ENCODE results near the gene MSANTD4. TPM values are rescaled to one million over a fixed set of nuclear protein-coding genes. Genes with fewer than 3 reads are reported as not detected.
"Not testable (repeated sequence)": the region's sequence is repeated elsewhere in the genome, so short reads cannot be mapped to it uniquely, and the experiment has no call there.

The MSANTD4 gene
- total RNA-seq, 1 donor from 2014 or later, result 19.2 TPM

DNA sequence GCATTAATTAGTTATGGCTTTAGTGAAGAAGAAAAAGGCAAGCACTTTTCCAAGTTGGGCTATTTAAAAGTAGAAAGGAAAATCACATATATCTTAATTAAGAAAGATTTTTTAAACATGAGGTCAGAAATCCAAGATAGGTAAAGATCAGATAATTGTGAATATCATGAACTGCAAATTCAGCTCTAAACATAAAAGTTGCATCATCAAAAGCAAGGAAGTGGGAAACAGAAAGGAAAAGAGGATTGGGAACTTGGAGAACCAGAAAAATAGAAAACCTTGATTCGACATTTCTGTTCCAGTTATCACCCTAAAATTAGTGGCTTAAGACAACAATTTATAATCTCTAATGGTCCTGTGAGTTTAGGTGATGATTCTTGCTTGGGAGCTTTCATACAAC, 37.6 kb upstream of the MSANTD4 start:
- TF ChIP-seq, protein P1, sequence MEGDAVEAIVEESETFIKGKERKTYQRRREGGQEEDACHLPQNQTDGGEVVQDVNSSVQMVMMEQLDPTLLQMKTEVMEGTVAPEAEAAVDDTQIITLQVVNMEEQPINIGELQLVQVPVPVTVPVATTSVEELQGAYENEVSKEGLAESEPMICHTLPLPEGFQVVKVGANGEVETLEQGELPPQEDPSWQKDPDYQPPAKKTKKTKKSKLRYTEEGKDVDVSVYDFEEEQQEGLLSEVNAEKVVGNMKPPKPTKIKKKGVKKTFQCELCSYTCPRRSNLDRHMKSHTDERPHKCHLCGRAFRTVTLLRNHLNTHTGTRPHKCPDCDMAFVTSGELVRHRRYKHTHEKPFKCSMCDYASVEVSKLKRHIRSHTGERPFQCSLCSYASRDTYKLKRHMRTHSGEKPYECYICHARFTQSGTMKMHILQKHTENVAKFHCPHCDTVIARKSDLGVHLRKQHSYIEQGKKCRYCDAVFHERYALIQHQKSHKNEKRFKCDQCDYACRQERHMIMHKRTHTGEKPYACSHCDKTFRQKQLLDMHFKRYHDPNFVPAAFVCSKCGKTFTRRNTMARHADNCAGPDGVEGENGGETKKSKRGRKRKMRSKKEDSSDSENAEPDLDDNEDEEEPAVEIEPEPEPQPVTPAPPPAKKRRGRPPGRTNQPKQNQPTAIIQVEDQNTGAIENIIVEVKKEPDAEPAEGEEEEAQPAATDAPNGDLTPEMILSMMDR (IDR thresholded peaks at IDR 0.05; ENCODE audit: insufficient read depth, low read length, severe bottlenecking), result no peak
- no peak for DNase-seq (ENCODE audit: low read depth)
- Histone ChIP-seq H3K36me3 (ENCODE audit: control insufficient read depth, insufficient read depth, low read length) (no peaks in the 10 kb centered on the region), H3K27me3 (ENCODE audit: control insufficient read depth, insufficient read depth, low read length) (no peaks in the 10 kb centered on the region), H3K4me3 (ENCODE audit: low read depth, low read length) (no peak overlapping the region)
- FAIRE-seq, result no peak

DNA sequence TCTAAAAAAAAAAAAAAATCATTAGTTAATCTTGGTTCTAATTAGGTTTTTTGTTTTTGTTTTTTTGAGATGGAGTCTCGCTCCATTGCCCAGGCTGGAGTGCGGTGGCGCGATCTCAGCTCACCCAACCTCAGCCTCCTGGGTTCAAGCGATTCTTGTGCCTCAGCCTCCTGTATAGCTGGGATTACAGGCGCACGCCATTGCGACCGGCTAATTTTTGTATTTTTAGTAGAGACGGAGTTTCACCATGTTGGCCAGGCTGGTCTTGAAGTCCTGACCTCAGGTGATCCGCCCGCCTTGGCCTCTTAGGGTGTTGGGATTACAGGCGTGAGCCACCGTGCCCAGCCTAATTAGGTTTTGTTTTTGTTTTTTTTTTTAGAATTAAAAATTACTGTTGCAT, 36.3 kb upstream of the MSANTD4 start:
- H3K4me3 ChIP-seq (ENCODE audit: low read depth, low read length); H3K27me3 ChIP-seq (ENCODE audit: control insufficient read depth, insufficient read depth, low read length); FAIRE-seq; H3K36me3 ChIP-seq (ENCODE audit: control insufficient read depth, insufficient read depth, low read length); DNase-seq (ENCODE audit: low read depth): not testable (repeated sequence)

DNA sequence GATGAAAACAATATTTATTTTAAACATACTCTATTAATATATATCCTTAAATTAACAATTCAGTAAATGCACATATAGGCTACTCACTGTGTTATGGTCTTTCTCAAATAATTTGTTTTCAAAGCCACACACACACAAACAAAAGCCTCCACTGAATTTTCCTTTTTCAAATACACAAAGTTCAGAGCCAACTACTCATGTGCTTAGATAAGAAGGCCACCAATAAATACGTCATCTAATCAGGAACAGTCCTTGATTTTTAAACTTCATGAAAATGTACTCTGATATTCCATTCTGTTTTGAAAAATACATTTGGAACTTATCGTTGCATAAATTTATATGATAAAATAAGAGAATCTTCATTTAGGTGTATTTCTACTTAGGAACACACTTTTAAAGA, 29.1 kb upstream of the MSANTD4 start:
- no peak for FAIRE-seq

DNA sequence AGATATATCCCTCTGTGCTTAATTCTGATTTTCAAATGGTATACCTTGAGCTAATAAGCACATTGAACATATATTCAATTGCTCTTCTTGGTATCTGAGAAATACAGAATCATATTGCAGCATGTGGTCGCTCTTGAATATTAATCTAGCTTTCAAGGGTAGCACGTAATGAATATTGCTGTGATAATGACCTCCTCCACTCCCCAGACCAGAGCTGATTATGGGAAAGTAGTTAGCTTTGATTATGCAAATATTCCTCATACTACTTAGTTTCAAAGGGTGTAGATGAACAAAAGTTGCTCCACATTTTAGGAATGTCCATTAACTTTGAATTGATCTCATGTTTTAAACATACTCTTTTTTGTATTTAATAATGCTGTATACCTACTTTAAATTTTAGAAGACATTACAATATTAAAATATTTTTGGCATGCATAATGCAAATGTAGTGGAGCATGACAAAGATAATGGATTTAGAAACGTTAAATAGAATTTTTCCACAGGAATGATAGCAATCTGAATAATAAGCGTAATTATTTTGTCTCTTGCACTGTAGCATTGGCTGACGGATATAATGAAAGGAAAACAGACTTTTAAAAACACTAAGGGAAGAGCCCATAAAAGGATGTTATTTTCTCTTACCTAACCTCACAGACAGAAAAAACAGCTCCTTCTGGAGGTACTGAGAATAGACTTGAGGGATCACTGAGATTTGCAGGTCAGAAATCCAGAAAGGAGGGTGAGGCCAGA, 27.9 kb upstream of the MSANTD4 start:
- Histone ChIP-seq H3K36me3 (ENCODE audit: control insufficient read depth, insufficient read depth, low read length) (no peaks in the 10 kb centered on the region), H3K4me3 (ENCODE audit: low read depth, low read length) (no peak overlapping the region), H3K27me3 (ENCODE audit: control insufficient read depth, insufficient read depth, low read length) (no peaks in the 10 kb centered on the region)
- FAIRE-seq (no peak), DNase-seq (ENCODE audit: low read depth) (no peak)
- TF ChIP-seq, protein P1 (IDR thresholded peaks at IDR 0.05; ENCODE audit: insufficient read depth, low read length, severe bottlenecking), result no peak

More for the DNA sequence above, 29.1 kb upstream of the MSANTD4 start:
- TF ChIP-seq, protein P1 (IDR thresholded peaks at IDR 0.05; ENCODE audit: insufficient read depth, low read length, severe bottlenecking), result no peak
- no peak for DNase-seq (ENCODE audit: low read depth)
- Histone ChIP-seq H3K27me3 (ENCODE audit: control insufficient read depth, insufficient read depth, low read length) (no peaks in the 10 kb centered on the region), H3K36me3 (ENCODE audit: control insufficient read depth, insufficient read depth, low read length) (no peaks in the 10 kb centered on the region), H3K4me3 (ENCODE audit: low read depth, low read length) (no peak overlapping the region)

DNA sequence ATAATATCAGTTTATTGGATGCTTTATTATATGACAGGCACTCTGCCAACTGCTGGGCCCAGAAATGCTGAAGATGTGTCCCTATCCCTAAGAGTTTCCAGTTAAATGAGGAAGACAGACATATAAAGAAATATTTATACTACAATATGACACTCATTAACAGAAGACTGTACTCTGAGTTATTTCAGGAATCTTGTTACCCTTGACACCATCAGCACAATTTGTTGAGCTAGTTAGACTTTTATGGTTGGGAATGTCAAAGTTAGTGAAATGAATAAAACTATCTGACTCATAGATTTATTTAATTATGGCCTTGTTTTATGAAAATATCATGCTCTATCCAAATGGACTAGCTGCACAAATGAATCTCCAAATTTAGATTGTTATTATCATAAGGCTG, 25.6 kb upstream of the MSANTD4 start:
- DNase-seq (ENCODE audit: low read depth) (no peak), FAIRE-seq (no peak)
- H3K36me3 ChIP-seq (ENCODE audit: control insufficient read depth, insufficient read depth, low read length), result no peaks in the 10 kb centered on the region
- TF ChIP-seq, protein P1 (IDR thresholded peaks at IDR 0.05; ENCODE audit: insufficient read depth, low read length, severe bottlenecking), result no peak
- no peak overlapping the region for H3K4me3 ChIP-seq (ENCODE audit: low read depth, low read length)
- H3K27me3 ChIP-seq (ENCODE audit: control insufficient read depth, insufficient read depth, low read length), result no peaks in the 10 kb centered on the region

DNA sequence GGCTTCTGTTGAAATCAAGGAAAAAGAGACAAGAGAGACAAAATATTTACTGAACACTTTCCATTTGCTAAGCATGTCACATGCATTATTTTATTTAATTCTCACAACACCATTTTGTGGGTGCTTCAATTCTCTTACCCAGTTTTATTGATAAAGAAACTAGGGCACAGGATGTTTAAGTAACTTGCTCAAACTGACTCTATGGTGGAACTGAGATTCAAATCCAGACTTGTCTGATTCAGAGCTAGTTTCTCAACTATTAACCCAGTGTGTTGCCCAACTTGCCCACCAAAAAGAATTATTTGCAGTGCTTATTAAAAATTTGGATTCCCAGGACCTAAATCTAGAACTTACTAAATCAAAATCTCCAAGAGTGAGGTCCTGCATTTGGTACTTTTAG, 21.5 kb upstream of the MSANTD4 start:
- FAIRE-seq, result no peak
- DNase-seq (ENCODE audit: low read depth), result peak; percentile 43
- Histone ChIP-seq H3K36me3 (ENCODE audit: control insufficient read depth, insufficient read depth, low read length) (no peaks in the 10 kb centered on the region), H3K4me3 (ENCODE audit: low read depth, low read length) (no peak overlapping the region), H3K27me3 (ENCODE audit: control insufficient read depth, insufficient read depth, low read length) (no peaks in the 10 kb centered on the region)
- TF ChIP-seq, protein P1 (IDR thresholded peaks at IDR 0.05; ENCODE audit: insufficient read depth, low read length, severe bottlenecking), result no peak
